ENCODE measurements around the gene PRKAG2. TPM values are rescaled to one million over a fixed set of nuclear protein-coding genes. Genes with fewer than 3 reads are reported as not detected.

Gene PRKAG2
- total and polyA plus RNA-seq, 2 donors: 37.9 to 71.6 TPM

DNA sequence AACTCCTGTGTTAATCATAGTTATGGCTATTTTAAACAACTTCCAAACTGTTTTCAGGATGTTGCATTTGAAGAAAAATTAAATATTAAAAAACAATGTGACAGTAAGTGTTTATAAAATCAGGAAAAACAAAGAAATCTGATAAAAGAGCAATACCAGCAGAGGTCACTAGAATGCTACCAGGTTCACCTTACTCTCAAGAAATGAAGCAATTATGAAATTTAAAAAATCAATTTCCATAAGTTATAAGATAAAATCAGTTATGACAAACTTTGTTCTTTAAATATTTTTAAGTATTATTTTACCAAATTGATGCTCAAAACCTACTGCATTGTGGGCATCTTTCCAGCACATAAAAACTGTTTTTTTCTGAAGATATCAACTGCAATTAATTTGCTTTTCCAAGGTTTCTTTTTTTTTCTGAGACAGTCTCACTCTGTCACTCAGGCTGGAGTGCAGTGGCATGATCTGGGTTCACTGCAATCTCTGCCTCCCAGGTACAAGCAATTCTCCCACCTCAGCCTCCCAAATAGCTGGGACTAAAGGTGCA, 306.5 kb downstream of the PRKAG2 start:
- Histone ChIP-seq H3K36me3 (ENCODE audit: insufficient read depth) (no peaks in the 10 kb centered on the region), H3K27ac (ENCODE audit: low read depth) (no peak overlapping the region), H3K4me3 (ENCODE audit: low read depth, low read length) (no peak overlapping the region), H3K4me1 (ENCODE audit: insufficient read depth) (no peaks in the 10 kb centered on the region)
- DNase-seq (ENCODE audit: extremely low spot score): no peak

DNA sequence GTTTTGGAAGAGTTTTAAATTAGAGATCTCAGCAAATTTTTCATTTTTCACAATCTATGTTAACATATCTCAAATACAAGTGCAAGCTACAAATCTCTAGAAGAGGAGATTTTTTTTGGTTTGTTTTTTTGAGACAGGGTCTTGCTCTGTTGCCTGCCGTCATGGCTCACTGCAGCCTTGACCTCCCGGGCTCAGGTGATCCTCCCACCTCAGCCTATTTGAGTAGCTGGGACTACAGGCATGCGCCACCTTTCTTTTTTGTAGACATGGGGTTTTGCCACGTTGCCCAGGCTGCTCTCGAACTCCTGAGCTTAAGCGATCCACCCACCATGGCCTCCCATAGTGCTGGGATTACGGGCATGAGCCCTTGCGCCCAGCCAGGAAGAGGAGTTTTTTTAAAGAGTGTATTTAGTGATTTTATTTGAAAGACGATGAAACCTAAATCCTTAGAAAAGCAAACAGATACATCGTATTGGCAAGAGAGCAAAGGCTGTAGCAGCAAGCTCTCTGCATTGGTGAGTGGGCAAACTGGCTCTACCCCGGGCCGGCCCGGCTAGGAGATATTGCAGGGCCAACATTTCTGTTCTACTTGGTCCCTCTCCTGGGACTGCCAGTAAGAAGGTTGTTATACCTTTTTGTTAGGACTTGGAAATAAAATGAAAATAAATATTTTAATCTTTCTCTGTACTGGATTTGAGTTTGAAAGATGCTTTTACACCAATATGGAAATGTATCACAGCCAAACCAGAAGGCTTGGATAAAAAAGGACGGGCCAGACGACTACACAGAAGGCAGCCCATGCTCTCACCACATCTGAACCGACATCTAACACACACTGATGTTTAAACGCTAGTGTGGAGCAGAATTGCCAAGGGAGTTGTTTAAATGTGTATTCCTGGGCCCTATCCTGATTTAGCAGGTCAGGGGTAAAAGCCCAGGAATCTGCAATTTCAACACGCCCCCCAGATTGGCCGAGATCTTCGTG, 307.7 kb downstream of the PRKAG2 start:
- no peak for DNase-seq (ENCODE audit: extremely low spot score)
- Histone ChIP-seq H3K4me1 (ENCODE audit: insufficient read depth) (no peaks in the 10 kb centered on the region), H3K27ac (ENCODE audit: low read depth) (no peak overlapping the region), H3K36me3 (ENCODE audit: insufficient read depth) (no peaks in the 10 kb centered on the region), H3K4me3 (ENCODE audit: low read depth, low read length) (no peak overlapping the region)
- WGBS: 79% methylated on average over 20 of the region's 20 CpGs

- no peak overlapping the region for H3K4me3 ChIP-seq (ENCODE audit: low read depth, low read length)
- DNase-seq (ENCODE audit: extremely low spot score): peak; percentile 37
- no peaks in the 10 kb centered on the region for H3K4me1 ChIP-seq (ENCODE audit: insufficient read depth)
- 24% methylated on average over 8 of the region's 8 CpGs for WGBS
- no peak overlapping the region for H3K27ac ChIP-seq (ENCODE audit: low read depth)
- H3K36me3 ChIP-seq (ENCODE audit: insufficient read depth): no peaks in the 10 kb centered on the region
Measured at GRCh38 chr7:151566897-151567320, 310.0 kb downstream of the PRKAG2 start.

GRCh38 chr7:151565541-151565940, 311.4 kb downstream of the PRKAG2 start:
- Histone ChIP-seq H3K27ac (ENCODE audit: low read depth) (no peak overlapping the region), H3K4me1 (ENCODE audit: insufficient read depth) (no peaks in the 10 kb centered on the region), H3K36me3 (ENCODE audit: insufficient read depth) (peaks cover 4% of the 10 kb centered on the region), H3K4me3 (ENCODE audit: low read depth, low read length) (no peak overlapping the region)
- DNase-seq (ENCODE audit: extremely low spot score): no peak
- WGBS: 81% methylated on average over 9 of the region's 9 CpGs

DNA sequence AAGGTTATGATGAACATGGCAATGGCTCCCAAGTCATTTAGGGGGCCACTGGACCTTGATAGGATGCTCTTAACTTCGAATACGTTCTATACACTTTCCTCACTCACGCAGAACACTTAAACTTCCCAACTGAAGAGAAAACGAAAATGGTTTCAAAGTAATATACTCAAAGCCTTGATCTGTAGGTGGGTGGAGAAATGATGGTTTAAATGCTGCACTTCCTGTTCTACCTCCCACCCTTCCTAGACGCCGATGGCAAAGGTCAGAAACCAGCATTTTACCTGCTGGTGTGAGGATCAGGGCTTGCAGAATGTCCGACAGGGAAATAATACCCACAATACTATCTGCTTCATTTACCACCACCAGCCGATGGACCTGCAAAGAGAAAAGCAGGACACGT, 316.7 kb downstream of the PRKAG2 start:
- peaks cover 12% of the 10 kb centered on the region for H3K36me3 ChIP-seq (ENCODE audit: insufficient read depth)
- DNase-seq (ENCODE audit: extremely low spot score): no peak
- H3K27ac ChIP-seq (ENCODE audit: low read depth): no peak overlapping the region
- H3K4me3 ChIP-seq (ENCODE audit: low read depth, low read length): no peak overlapping the region
- H3K4me1 ChIP-seq (ENCODE audit: insufficient read depth): no peaks in the 10 kb centered on the region
- 92% methylated on average over 9 of the region's 9 CpGs for WGBS

GRCh38 chr7:151559557-151560183, 317.2 kb downstream of the PRKAG2 start:
- Histone ChIP-seq H3K36me3 (ENCODE audit: insufficient read depth) (peaks cover 12% of the 10 kb centered on the region), H3K4me1 (ENCODE audit: insufficient read depth) (no peaks in the 10 kb centered on the region), H3K27ac (ENCODE audit: low read depth) (no peak overlapping the region), H3K4me3 (ENCODE audit: low read depth, low read length) (no peak overlapping the region)
- WGBS: 87% methylated on average over 5 of the region's 5 CpGs
- no peak for DNase-seq (ENCODE audit: extremely low spot score)

DNA sequence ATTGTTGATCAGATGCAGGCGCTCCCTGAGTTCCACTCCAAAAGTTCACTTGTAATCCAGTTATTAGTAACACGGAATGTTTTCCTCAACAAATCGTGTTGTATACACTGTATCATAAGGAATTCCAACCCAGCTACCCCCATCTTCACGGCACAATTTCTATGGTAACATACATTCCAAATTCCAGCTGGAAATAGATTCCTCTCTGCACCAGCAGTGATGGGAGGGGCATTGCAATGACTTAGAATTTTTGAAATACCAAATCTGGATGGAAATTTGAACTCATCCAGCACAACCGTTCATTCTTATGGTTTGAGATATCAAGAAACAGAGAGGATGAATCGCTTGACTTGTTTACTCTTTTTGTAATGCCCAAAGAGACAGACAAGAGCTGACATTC, 318.3 kb downstream of the PRKAG2 start:
- H3K4me3 ChIP-seq (ENCODE audit: low read depth, low read length): no peak overlapping the region
- DNase-seq (ENCODE audit: extremely low spot score): no peak
- H3K27ac ChIP-seq (ENCODE audit: low read depth): no peak overlapping the region
- 39% methylated on average over 6 of the region's 6 CpGs for WGBS
- H3K4me1 ChIP-seq (ENCODE audit: insufficient read depth): no peaks in the 10 kb centered on the region
- peaks cover 12% of the 10 kb centered on the region for H3K36me3 ChIP-seq (ENCODE audit: insufficient read depth)

- 95% methylated on average over 12 of the region's 12 CpGs for WGBS
- no peak overlapping the region for H3K4me3 ChIP-seq (ENCODE audit: low read depth, low read length)
Measured at GRCh38 chr7:151556592-151556991, 320.3 kb downstream of the PRKAG2 start.

DNA sequence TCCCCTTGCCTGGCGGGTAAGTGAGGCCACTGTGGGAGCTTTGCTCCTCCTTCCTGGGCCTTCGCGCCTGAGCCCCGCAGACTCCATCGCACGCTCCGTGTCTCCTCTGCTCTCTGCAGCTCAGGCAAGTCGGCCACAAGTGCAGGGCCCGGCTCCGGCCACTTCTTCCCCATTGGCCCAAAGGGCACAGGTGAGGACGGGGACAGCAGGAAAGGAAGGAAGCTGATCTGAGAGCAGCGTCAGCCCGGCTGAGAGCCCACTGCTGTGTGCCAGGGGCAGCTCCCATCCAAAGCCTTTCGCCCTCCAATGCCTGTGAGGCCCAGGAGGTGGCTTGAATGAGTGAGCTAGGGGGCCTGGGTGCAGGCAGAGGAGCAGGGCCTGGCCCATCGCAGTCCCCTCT, 323.6 kb downstream of the PRKAG2 start:
- H3K36me3 ChIP-seq (ENCODE audit: insufficient read depth): no peaks in the 10 kb centered on the region
- DNase-seq (ENCODE audit: extremely low spot score): no peak
- no peak overlapping the region for H3K4me3 ChIP-seq (ENCODE audit: low read depth, low read length)
- no peak overlapping the region for H3K27ac ChIP-seq (ENCODE audit: low read depth)
- WGBS: 71% methylated on average over 15 of the region's 15 CpGs
- no peaks in the 10 kb centered on the region for H3K4me1 ChIP-seq (ENCODE audit: insufficient read depth)

More at GRCh38 chr7:151556592-151556991, 320.3 kb downstream of the PRKAG2 start:
- Histone ChIP-seq H3K36me3 (ENCODE audit: insufficient read depth) (peaks cover 12% of the 10 kb centered on the region), H3K27ac (ENCODE audit: low read depth) (no peak overlapping the region), H3K4me1 (ENCODE audit: insufficient read depth) (no peaks in the 10 kb centered on the region)
- no peak for DNase-seq (ENCODE audit: extremely low spot score)

GRCh38 chr7:151552352-151553028, 324.4 kb downstream of the PRKAG2 start:
- H3K36me3 ChIP-seq (ENCODE audit: insufficient read depth): no peaks in the 10 kb centered on the region
- 40% methylated on average over 10 of the region's 10 CpGs for WGBS
- no peak overlapping the region for H3K4me3 ChIP-seq (ENCODE audit: low read depth, low read length)
- H3K4me1 ChIP-seq (ENCODE audit: insufficient read depth): no peaks in the 10 kb centered on the region
- peak; percentile 46 for DNase-seq (ENCODE audit: extremely low spot score)
- H3K27ac ChIP-seq (ENCODE audit: low read depth): no peak overlapping the region

DNA sequence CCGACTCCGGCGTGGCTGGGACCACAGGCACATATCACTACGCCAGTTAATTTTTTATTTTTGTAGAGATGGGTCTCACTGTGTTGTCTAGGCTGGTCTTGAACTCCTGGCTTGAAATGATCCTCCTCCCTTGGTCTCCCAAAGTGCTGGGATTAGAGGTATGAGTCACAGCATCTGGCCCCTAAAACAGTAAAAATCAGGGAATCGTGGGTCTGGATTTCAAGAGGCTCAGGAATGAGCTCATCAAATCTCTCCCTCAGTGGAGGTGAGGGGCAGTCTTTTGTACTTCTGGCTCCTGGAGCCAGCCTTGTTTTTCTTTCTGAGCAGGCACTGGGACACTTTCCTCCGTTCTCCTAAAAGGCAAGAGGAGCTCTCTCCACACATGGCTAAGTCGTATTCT, 325.1 kb downstream of the PRKAG2 start:
- no peak overlapping the region for H3K4me3 ChIP-seq (ENCODE audit: low read depth, low read length)
- no peak for DNase-seq (ENCODE audit: extremely low spot score)
- WGBS: 75% methylated on average over 7 of the region's 7 CpGs
- H3K36me3 ChIP-seq (ENCODE audit: insufficient read depth): no peaks in the 10 kb centered on the region
- no peak overlapping the region for H3K27ac ChIP-seq (ENCODE audit: low read depth)
- no peaks in the 10 kb centered on the region for H3K4me1 ChIP-seq (ENCODE audit: insufficient read depth)

DNA sequence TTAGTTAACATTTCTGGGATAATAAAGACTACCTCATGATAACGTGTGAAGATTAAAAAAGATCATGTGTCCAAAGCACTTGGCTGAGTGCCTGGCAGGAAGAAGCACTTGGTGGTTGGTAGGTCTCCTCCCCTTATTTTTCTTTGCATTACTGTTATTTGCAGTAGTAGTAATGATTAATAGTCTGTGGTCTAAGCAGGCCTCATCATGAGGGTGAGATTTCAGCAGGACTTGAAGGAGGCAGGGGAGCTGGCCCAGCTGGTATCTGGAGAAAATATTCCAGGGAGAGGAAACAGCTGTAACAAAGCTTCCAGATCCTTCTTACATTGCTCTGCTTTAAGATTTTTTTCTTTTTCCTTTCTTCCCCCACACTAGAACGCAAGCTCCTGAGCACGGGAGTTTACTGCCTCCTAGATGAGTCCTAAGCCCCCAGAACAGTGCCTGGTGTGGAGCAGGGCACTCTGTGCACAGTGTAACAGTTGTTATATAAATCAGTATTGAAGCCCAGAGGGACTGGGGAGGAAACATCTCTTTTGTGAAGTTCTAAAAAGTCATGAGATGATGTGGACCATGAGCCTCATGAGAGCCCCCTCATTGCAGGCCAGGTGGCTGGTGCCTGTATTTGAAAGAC, 326.1 kb downstream of the PRKAG2 start:
- Histone ChIP-seq H3K36me3 (ENCODE audit: insufficient read depth) (no peaks in the 10 kb centered on the region), H3K27ac (ENCODE audit: low read depth) (no peak overlapping the region), H3K4me3 (ENCODE audit: low read depth, low read length) (no peak overlapping the region), H3K4me1 (ENCODE audit: insufficient read depth) (no peaks in the 10 kb centered on the region)
- WGBS: 20% methylated on average over 3 of the region's 3 CpGs
- DNase-seq (ENCODE audit: extremely low spot score): no peak

DNA sequence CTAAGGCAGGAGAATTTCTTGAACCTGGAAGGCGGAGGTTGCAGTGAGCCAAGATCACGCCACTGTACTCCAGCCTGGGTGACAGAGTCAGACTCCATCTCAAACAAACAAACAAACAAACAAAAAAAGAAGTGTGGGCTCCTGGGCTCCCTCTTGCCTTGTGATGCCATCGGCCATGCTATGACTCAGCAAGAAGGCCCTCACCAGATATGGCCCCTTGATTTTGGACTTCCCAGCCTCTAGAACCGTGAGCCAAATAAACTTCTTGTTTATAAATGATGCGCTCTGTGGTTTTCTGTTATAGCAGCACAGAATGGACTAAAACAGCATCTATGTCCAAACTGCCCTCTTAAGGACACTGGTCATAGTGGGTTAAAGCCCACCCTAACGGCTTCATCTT, 327.3 kb downstream of the PRKAG2 start:
- WGBS: 95% methylated on average over 6 of the region's 6 CpGs
- no peak for DNase-seq (ENCODE audit: extremely low spot score)
- Histone ChIP-seq H3K36me3 (ENCODE audit: insufficient read depth) (no peaks in the 10 kb centered on the region), H3K27ac (ENCODE audit: low read depth) (no peak overlapping the region), H3K4me1 (ENCODE audit: insufficient read depth) (no peaks in the 10 kb centered on the region), H3K4me3 (ENCODE audit: low read depth, low read length) (no peak overlapping the region)
